ENCODE data around the gene PIEZO2.
"Not testable (repeated sequence)": the region's sequence is repeated elsewhere in the genome, so short reads cannot be mapped to it uniquely, and the experiment has no call there.

PIEZO2 gene

GRCh38 chr18:10973567-10974203 is 175.7 kb downstream of the PIEZO2 start:
- no peak for DNase-seq (ENCODE audit: low spot score)

GRCh38 chr18:10971717-10972116 is 177.7 kb downstream of the PIEZO2 start:
- DNase-seq (ENCODE audit: low spot score) = no peak

GRCh38 chr18:10965119-10965518 is 184.2 kb downstream of the PIEZO2 start:
- no peak for DNase-seq (ENCODE audit: low spot score)

GRCh38 chr18:10953672-10954071 is 195.7 kb downstream of the PIEZO2 start:
- no peak for DNase-seq (ENCODE audit: low spot score)

- DNase-seq (ENCODE audit: low spot score) = no peak
Observed at GRCh38 chr18:10951631-10952544, 197.5 kb downstream of the PIEZO2 start.

- DNase-seq (ENCODE audit: low spot score) = no peak
Observed at GRCh38 chr18:10950876-10951630, 198.3 kb downstream of the PIEZO2 start.

GRCh38 chr18:10950080-10950875 is 199.1 kb downstream of the PIEZO2 start:
- no peak for DNase-seq (ENCODE audit: low spot score)

GRCh38 chr18:10949655-10950054 is 199.7 kb downstream of the PIEZO2 start:
- DNase-seq (ENCODE audit: low spot score) = no peak

GRCh38 chr18:10948421-10948820 is 200.9 kb downstream of the PIEZO2 start:
- DNase-seq (ENCODE audit: low spot score) = no peak

- no peak for DNase-seq (ENCODE audit: low spot score)
Observed at GRCh38 chr18:10946058-10946457, 203.3 kb downstream of the PIEZO2 start.

- DNase-seq (ENCODE audit: low spot score) = no peak
Observed at GRCh38 chr18:10942998-10943397, 206.4 kb downstream of the PIEZO2 start.

- no peak for DNase-seq (ENCODE audit: low spot score)
Observed at GRCh38 chr18:10939822-10940221, 209.5 kb downstream of the PIEZO2 start.

- no peak for DNase-seq (ENCODE audit: low spot score)
Observed at GRCh38 chr18:10937743-10938640, 211.4 kb downstream of the PIEZO2 start.

- DNase-seq (ENCODE audit: low spot score) = no peak
Observed at GRCh38 chr18:10936176-10937053, 213.0 kb downstream of the PIEZO2 start.

GRCh38 chr18:10935588-10935987 is 213.8 kb downstream of the PIEZO2 start:
- DNase-seq (ENCODE audit: low spot score) = no peak

GRCh38 chr18:10933648-10934047 is 215.7 kb downstream of the PIEZO2 start:
- DNase-seq (ENCODE audit: low spot score) = not testable (repeated sequence)

- no peak for DNase-seq (ENCODE audit: low spot score)
Observed at GRCh38 chr18:10930076-10930475, 219.3 kb downstream of the PIEZO2 start.

- no peak for DNase-seq (ENCODE audit: low spot score)
Observed at GRCh38 chr18:10928772-10929373, 220.5 kb downstream of the PIEZO2 start.

Data from LoVo (cell line).